Stimulated activated CD4-positive, alpha-beta T cell treated with anti-CD3 and anti-CD28 coated beads, Interleukin-12 subunit alpha, Interleukin-12 subunit beta, amount 100 ng/mL, for 4 hours (primary cell): ENCODE data around the gene INTS4.
"Not testable (repeated sequence)": the region's sequence is repeated elsewhere in the genome, so short reads cannot be mapped to it uniquely, and the experiment has no call there.

Experiments
- DNase-seq: peaks from one replicate; pipeline ENCODE4 v3.0.0-alpha.2; 2020

Gene INTS4

DNA sequence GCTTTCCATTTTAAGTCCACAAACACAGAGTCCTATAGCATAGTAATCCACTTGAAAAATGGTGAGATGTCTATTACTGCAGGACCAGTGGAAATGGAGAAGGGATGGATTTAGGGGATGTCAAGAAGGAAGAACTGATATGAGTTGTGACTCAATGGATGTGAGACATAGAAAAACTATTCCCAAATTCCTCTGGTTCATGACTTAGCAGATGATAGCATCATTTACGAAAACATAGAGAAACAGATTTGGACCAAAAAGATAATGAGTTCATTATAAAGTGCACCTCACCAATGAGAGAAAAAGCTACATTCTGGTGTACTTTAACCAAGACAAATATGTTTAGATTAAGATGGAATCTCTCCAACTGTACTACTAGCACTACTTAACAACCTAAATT is 51.2 kb downstream of the INTS4 start:
- DNase-seq, result not testable (repeated sequence)

DNA sequence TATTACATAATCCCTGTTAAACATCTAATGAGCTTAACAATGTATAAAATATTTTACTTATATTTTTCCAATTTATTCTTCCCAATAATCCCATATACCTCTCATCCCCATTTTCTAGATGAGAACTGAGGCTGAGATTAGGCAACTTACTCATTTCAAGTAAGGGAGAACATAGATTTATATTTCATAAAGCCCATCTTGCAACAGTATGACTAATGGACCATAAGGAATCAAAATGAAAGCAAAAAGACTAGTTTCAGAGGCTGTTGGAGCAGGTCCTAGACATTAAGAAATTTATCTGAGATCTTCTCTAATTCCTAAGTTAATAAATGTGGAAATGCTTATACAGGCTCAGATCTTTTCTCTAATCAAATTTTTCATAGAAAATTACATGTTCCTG is 52.0 kb downstream of the INTS4 start:
- not testable (repeated sequence) for DNase-seq

DNA sequence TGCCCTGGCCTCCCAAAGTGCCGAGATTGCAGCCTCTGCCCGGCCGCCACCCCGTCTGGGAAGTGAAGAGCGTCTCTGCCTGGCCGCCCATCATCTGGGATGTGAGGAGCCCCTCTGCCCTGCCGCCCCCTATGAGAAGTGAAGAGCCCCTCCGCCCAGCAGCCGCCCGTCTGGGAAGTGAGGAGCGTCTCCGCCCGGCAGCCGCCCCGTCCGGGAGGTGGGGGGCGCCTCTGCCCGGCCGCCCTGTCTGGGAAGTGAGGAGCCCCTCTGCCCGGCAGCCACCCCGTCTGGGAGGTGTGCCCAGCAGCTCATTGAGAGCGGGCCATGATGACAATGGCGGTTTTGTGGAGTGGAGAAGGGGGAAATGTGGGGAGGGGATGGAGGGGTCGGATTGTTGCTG is 60.9 kb downstream of the INTS4 start:
- DNase-seq, result not testable (repeated sequence)

DNA sequence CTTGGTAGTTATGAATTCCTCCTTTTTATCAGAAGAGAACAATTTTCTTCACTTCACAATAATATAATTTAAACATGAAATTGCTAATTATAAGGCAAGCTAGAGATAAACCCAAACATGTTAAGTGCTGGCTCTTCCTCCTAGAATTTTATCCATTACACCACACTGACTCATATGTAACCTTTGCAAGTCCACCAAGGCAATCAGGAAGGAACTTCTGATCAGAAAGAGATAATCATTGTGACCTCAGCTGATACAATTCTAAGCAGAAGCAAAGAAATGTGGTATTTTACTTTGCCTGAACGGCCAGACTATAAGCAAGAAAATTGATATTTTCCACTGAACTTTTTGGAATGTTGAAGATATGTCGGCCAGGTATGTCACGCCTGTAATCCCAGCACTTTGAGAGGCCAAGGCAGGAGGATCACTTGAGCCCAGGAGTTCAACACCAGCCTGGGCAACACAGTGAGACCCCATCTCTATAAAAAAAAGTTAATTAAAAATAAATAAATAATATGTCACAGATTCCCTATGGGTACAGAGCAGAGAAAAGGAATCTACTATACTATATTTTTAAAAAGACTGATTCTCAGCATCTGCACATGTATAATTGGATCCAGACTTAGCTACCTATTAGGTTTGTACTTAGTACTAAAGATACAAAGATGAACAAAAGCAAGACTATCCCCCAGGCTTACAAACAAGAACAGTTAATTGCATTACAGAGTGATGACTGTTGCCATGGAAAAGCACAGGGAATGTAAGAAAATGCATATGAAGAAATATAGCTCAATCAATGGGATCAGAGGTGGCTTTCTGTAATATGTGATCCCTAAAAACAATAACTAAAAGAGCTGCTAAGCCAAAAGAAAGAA is 63.9 kb downstream of the INTS4 start:
- DNase-seq, result not testable (repeated sequence)

DNA sequence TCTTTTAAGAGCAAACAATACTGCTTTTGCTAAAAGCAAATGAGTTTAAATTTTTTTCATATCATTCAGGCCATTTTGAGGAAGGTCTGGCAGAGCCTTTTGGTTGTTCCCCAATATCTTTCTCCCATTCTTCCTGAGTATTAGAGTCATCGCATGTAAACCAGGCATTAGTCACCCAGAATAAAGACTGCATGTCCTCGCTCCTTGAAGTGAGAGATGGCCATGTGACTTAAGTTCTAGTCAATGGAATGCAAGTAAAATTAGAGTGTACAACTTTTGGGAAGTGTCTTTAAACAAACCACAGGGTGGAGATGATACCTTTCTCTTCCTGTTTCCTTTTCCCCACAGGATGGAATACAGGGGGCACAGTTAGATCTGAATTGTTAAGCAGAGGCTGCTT is 76.8 kb downstream of the INTS4 start:
- DNase-seq, result not testable (repeated sequence)

DNA sequence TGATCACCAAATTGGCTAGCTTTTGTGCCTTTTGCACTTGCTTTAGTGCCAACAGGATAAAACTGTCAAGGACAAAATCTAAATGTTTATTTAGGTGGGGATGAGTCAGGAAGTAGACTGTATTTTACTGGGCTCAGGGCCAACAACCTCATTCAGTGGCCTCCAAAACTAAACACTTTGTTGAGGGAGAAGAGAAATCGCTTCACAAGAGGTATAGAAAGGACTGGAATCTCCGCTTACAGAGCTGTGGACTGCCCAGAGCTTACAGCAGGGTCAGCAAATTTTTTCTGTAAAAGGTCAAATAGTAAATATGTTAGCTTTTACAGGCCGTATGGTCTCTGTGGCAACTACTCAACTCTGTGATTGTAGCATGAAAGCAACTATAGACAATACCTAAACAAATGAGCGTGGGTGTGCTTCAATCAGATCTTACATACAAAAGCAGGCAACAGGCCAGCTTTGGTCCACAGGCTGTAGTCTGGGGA is 80.1 kb downstream of the INTS4 start:
- DNase-seq, result not testable (repeated sequence)

DNA sequence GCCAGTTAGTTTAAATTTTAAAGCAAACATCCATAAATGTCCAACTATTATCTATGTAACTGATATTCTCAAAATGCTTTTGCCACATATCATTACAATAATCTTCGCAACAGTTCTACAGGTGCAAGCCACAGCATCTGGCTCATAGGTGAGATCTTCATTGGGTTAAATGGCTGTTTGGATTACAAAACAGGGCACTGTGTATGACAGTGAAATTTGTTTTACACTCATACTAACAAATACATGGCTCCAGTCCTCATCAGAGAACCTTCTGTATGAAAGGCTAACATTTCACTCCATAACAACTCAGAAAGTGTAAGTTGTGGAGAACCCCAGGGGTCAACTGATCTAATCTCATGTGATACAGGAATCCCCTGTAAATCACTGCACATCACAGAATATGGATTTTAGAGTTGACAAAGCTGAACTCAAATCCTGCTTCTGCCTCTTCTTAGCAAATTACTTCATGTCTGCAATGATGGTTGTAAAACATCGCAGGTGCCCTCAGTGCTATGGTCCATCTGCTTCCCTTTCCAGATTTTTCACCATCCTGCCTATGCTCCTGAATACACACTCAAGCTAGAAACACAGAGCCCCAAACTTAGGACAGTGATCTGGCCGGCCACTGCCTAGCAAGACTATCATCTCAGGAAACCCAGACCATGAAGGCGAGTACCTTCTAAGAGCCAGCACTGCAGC is 80.7 kb downstream of the INTS4 start:
- DNase-seq, result not testable (repeated sequence)

DNA sequence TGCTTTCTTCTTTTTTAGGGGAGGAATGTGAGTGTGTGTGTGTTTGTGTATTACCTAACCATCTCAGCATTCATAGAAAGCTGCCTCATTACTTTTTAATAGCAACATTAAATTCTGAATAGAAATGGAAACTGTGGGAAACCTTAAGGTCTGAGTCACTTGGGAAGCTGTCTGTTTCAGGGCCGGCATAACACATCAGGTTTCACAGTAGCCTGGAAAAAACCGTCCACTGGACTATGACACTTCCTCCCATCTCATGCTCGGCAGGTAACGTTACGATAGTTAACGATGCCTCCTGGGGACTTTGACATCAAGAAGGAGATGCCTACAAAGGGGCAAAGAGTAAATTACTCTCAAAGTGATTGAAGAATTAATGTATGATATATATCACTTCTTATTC is 83.6 kb downstream of the INTS4 start:
- not testable (repeated sequence) for DNase-seq

DNA sequence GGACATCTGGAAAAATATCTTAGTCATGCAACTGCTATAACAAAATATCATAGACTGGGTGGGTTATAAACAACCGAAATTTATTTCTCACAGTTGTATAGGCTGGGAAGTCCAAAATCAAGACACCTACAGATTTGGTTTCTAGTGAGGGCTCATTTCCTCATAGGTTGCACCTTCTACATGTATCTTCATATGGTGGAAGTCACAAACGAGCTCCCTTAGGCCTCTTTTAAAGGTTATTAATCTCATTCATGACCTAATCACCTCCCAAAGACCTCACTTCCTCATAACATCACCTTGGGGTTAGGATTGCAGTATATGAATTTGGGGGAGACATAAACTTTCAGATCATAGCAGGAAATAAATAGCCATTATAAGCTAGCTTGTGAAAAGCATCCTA is 85.2 kb downstream of the INTS4 start:
- DNase-seq, result no peak

DNA sequence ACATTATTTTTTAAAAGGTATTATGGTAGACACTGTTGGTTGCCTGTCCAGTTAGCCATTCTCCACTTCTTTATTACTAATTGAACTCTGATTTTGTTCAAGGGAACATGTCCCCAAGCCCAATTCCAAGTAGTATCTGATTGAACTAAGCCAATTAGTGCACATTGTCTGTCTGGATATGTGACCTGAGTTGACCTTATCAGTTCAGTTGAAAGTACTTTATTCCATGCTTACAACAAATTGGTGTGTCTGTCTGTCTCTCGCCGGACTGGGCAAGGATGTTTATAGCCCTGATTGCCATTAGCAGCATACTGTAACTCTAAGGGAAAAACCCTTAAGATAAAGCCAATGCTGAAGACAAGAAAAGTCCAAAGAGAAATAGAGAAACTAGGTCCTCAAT is 85.6 kb downstream of the INTS4 start:
- DNase-seq, result no peak

DNA sequence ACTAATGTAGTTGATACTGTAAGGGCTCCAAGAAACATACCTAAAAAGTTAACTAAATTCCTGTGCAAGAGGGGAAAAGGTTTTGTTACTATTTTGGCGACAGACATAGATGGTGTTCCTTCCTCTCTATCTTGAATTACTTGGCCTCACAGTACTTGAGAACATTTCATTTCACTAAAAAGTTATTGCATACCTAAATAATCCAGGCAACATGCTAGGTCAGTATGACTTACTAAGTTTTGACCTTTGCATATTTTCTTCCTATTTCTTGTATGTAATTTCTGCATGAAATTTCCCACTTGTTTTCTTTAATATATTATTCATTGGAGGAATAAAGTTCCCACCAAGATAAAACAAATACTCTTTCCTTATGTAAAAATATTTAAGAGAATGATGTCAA is 99.5 kb downstream of the INTS4 start:
- DNase-seq, result not testable (repeated sequence)

DNA sequence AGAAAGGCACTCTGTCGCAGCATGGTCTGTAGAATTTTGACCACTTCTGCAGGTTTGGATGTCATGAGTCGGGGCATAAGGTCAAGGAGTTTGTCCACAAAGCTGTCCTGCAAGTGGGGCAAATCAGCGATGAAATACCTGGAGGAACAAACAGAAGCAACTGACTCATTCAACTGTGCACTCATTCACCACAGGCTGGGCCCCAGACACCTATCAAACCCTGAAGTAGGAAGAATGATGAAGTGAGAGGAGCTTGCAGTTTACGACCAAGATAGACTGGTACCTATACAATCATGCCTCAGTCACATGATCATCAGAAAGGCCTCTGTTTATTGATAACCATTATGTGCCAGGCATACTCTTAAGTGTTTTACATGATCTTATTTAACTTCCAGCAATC is 102.8 kb downstream of the INTS4 start:
- DNase-seq, result not testable (repeated sequence)

DNA sequence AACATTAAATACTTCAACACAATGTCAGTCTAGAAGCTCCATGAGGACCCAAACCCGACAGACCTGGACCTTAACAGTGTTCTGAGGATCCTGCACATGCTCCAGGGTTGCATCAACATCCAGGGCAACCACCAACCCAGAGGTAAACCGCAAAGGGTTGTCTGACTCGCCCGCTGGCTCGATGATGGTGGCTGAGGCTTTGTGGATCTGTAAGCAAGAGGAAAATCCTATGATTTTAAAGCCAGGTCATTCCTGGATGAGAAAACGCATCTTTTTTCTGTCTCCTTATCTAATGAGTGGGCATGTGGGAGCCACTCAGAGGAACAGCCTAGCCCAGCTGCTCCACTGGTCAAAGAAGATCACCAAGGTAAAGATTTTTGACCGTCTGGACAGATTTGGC is 103.2 kb downstream of the INTS4 start:
- not testable (repeated sequence) for DNase-seq

DNA sequence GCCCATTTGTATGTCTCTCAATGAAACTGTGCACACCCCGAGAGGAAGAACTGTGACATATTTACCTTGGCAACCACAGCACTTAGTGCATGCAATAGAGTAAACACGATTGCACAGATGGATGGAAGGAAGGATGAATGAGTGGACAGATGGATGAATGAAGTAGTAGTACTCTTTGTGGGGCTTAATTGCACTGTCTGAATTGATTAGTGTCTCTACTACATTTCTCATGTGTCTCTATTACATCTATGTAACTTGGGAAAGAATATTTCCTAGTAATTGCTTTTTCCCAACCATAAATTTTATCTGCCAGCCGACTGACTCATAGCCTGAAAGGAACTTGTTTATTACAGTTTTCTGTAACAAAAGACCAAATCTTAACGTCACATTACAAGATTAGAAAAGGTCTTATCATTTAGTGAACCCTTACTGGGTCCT is 103.8 kb downstream of the INTS4 start:
- not testable (repeated sequence) for DNase-seq

DNA sequence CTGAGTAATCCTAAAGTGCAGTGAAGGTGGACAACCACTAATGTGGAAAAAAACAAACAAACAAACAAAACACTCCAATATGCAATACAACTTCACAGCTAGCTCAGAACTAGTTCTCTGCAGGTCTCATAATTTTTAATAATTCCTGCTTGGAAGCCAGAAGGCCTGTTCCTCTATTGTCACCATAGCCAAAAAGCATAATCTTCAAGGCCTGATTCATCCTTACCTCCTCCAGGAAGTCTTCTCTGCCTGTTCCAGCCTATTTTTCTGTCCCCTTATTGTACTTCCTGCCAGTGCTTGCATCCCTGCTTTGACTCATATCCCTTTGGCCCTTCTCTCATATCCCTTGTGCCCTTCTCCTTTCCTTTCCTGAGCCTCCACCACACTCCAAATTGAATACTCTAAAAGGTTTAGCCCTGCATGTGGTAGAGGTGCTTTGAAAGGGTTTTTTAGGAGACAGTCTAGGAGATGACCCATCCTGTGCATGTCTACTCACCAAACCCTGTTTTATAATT is 104.3 kb downstream of the INTS4 start:
- not testable (repeated sequence) for DNase-seq

DNA sequence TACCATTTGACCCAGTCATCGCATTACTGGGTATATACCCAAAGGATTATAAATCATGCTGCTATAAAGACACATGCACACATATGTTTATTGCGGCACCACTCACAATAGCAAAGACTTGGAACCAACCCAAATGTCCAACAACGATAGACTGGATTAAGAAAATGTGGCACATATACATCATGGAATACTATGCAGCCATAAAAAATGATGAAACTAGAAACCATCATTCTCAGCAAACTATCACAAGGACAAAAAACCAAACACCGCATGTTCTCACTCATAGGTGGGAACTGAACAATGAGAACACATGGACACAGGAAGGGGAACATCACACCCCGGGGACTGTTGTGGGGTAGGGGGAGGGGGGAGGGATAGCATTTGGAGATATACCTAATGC is 105.4 kb downstream of the INTS4 start:
- DNase-seq, result not testable (repeated sequence)

DNA sequence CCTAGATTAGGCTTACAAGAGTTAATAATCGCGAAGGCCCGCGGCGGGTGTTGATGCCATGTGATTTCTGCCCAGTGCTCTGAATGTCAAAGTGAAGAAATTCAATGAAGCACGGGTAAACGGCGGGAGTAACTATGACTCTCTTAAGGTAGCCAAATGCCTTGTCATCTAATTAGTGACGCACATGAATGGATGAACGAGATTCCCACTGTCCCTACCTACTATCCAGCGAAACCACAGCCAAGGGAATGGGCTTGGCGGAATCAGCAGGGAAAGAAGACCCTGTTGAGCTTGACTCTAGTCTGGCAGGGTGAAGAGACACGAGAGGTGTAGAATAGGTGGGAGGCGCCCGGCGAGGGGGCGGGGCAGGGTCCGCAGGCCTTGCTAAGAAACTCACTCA is 108.1 kb downstream of the INTS4 start:
- no peak for DNase-seq

DNA sequence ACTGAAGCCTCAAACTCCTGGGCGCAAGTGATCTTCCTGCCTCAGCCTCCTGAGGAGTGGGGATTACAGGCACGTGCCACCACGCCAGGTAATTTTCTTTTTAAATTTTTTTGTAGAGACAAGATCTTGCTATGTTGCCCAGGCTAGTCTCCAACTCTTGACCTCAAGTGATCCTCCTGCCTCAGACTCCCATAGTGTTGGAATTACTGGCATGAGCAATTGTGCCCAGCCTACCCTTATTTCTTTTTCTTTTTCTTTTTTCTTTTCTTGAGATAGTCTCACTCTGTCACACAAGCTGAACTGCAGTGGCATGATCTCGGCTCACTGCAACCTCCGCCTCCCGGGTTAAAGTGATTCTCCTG is 109.7 kb downstream of the INTS4 start:
- no peak for DNase-seq

DNA sequence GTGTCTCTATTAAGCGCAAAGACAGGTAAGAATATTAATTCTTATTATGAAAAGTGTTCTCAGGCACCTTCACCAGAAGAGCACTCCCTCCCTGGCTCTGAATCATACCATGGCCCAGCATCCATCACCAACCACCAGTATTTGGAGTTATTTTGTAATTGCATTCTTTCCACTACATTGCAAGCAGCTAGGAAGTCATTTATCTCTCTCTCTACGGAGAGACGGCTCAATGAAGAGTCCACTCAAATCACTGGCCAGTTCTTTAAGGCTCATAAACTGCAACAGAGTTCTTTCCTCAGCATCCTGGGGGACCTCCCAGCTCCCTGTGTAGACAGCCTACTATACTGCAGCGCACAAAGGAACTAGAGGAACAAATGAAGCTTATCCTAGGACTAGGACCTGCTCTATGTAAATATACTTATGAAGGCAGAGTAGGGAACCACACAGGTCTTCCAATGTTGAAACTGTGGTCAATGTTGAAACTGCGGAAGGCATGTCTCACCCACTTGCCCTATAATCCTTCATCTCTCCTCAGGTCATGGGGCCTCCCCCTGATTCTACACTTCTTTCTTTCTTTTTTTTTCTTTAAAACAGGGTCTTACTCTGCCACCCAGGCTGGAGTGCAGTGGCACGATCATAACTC is 110.2 kb downstream of the INTS4 start:
- DNase-seq, result no peak

DNA sequence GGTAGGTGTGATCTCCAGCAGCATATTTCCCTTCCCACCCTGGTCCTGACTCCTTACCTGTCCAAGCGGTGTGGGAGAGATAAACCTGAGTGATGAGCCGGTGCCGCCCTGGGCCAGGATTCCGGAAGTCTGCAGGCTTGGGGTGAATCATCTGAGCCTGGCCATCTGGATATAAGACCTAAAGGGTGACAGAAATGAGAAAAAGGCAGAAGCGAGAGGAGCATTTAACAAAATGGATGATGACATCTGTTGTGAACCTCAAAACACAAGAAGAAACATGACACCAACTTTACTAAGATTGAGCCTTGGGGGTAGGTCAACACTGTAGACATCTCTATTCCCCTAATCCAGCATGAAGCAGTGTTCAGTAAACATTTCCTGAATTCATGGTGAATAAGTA is 110.7 kb downstream of the INTS4 start:
- DNase-seq, result no peak

DNA sequence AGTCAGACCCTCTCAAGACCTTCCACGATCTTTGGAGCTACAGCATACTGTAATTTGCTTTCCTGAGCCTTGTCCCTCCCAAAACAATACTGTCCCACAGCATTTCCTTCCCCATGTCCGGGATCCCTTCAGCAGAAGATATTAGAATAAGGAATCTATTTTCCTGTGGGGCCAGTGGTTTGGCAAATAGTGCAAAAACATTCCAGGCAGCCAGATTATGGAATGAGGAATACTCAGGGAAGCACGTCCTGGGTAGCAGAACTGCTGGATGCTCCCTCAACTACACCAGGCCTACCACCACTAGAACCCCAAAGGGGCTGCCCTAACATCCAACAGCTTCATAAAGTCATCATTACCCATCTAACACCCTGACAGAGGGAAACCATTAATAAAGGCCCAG is 112.1 kb downstream of the INTS4 start:
- no peak for DNase-seq

DNA sequence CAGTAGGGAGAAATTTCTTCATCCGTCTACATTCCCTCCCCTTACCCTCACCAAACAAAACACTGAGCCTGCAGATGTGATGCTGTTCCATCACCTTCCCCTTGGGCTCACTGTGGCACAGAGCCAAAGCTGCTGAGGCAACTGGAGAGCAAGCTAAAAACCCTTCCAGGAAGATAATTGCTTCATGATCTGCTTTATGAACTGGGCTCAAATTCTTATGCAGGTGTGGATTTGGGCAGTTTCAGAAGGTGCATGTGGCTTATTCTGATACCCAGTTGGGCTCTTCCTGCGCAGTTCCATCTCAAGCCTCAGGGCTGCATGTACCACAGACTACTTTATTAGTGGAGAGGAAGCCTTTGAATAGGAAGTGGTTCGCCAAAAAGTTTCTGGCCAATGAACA is 115.2 kb downstream of the INTS4 start:
- no peak for DNase-seq

DNA sequence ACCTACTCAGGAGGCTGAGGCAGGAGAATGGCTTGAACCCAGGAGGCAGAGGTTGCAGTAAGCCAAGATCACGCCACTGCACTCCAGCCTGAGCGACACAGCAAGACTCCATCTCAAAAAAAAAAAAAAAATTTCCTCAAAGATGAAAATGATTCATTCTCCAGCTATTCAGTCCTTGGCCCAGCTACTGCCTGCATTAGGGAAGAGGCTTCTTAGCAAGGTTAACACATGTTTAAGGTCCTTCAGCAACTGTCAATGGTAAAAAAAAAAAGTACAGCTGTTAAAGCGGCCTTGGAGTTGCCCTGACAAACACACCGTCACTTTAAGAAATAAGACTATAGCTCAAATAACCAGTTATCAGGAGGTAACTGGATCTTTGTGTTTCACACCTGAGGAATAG is 116.2 kb downstream of the INTS4 start:
- DNase-seq, result not testable (repeated sequence)
